Stimulated activated CD8-positive, alpha-beta memory T cell treated with anti-CD3 and anti-CD28 coated beads, Interleukin-2, amount 100 ng/mL, for 48 hours (primary cell): ENCODE data around the gene UNC45A.
A peak's percentile ranks its signal among the peaks of the same experiment; 100 is the strongest.
"Not testable (repeated sequence)": the region's sequence is repeated elsewhere in the genome, so short reads cannot be mapped to it uniquely, and the experiment has no call there.

ENCODE experiments used
- DNase-seq, 2 donors: peaks; one replicate each; pipeline ENCODE4 v3.0.0-alpha.2; 2020; ENCODE audit warnings: low read depth in 2 of 2

UNC45A gene

GRCh38 chr15:90934949-90935751 lies at the start of gene UNC45A:
UNC45A (plus strand) TSS chr15:90935285; CDS start chr15:90935325, 40 bp downstream.
- DNase-seq, result peak; percentile 94 to 98

- DNase-seq, result peak; percentile 74 to 77
Observed at GRCh38 chr15:90885432-90886290, 49.4 kb upstream of the UNC45A start.

GRCh38 chr15:90886291-90886614 lies 48.8 kb upstream of the UNC45A start:
- no peak for DNase-seq

GRCh38 chr15:90887037-90887481 lies 48.0 kb upstream of the UNC45A start:
- no peak for DNase-seq

GRCh38 chr15:90889313-90889730 lies 45.8 kb upstream of the UNC45A start:
- no peak for DNase-seq

- no peak for DNase-seq
Observed at GRCh38 chr15:90889736-90890456, 45.2 kb upstream of the UNC45A start.

- no peak for DNase-seq
Observed at GRCh38 chr15:90890839-90891238, 44.2 kb upstream of the UNC45A start.

GRCh38 chr15:90891346-90891949 lies 43.6 kb upstream of the UNC45A start:
- no peak for DNase-seq

GRCh38 chr15:90892023-90892422 lies 43.1 kb upstream of the UNC45A start:
- no peak for DNase-seq

GRCh38 chr15:90892498-90893174 lies 42.4 kb upstream of the UNC45A start:
- DNase-seq, result no peak

GRCh38 chr15:90893175-90894090 lies 41.7 kb upstream of the UNC45A start:
- DNase-seq, result no peak

GRCh38 chr15:90895571-90896117 lies 39.4 kb upstream of the UNC45A start:
- no peak for DNase-seq

GRCh38 chr15:90897131-90897655 lies 37.9 kb upstream of the UNC45A start:
- DNase-seq, result not testable (repeated sequence)

- no peak for DNase-seq
Observed at GRCh38 chr15:90901175-90902039, 33.7 kb upstream of the UNC45A start.

- DNase-seq, result peak; percentile 57 to 60
Observed at GRCh38 chr15:90902040-90902839, 32.8 kb upstream of the UNC45A start.

- peak; percentile 69 to 77 for DNase-seq
Observed at GRCh38 chr15:90902840-90903732, 32.0 kb upstream of the UNC45A start, which contains the start of gene MAN2A2. MAN2A2 (plus strand) TSS chr15:90903302; CDS start chr15:90904208, 906 bp downstream.
